Loucy (cell line): ENCODE data around the gene MUC20.
A peak's percentile ranks its signal among the peaks of the same experiment; 100 is the strongest.
"Not testable (repeated sequence)": the region's sequence is repeated elsewhere in the genome, so short reads cannot be mapped to it uniquely, and the experiment has no call there.

Experiments used
- H2AFZ ChIP-seq: fragments of 200-600 bp; sonication (generic); 2 replicates; pipeline ENCODE4 v1.6.0; 2016; ENCODE audit warnings: antibody characterized with exemption, mild to moderate bottlenecking, low read length, moderate library complexity
- H3F3A ChIP-seq: fragments of 200-600 bp; 2 replicates; pipeline ENCODE4 v1.6.0; 2016; ENCODE audit warnings: antibody characterized with exemption, low read depth, mild to moderate bottlenecking
- H3K27me3 ChIP-seq: fragments of 200-600 bp; sonication (generic); 2 replicates; pipeline ENCODE4 v1.6.1; 2014; ENCODE audit warnings: low read length, mild to moderate bottlenecking; ENCODE audit not compliant: insufficient read depth, poor library complexity, severe bottlenecking
- H3K36me3 ChIP-seq: fragments of 200-600 bp; sonication (generic); 2 replicates; pipeline ENCODE4 v1.6.1; 2016; ENCODE audit warnings: low read length; ENCODE audit not compliant: insufficient read depth
- H3K4me1 ChIP-seq: fragments of 200-600 bp; sonication (generic); 2 replicates; pipeline ENCODE4 v1.5.1; 2014; ENCODE audit warnings: low read length, mild to moderate bottlenecking; ENCODE audit not compliant: insufficient read depth, poor library complexity, severe bottlenecking
- H3K4me2 ChIP-seq: fragments of 200-600 bp; sonication (generic); 2 replicates; pipeline ENCODE4 v1.6.0; 2014; ENCODE audit warnings: antibody characterized with exemption, low read length, low read depth, mild to moderate bottlenecking; ENCODE audit not compliant: poor library complexity, severe bottlenecking
- H3K4me3 ChIP-seq: fragments of 200-600 bp; sonication (generic); 2 replicates; pipeline ENCODE4 v1.5.1; 2014; ENCODE audit warnings: low read length, mild to moderate bottlenecking, mixed read lengths; ENCODE audit not compliant: poor library complexity, severe bottlenecking
- H3K79me2 ChIP-seq: fragments of 200-600 bp; sonication (generic); 2 replicates; pipeline ENCODE4 v1.6.1; 2014; ENCODE audit warnings: low read length; ENCODE audit not compliant: insufficient read depth
- H3K9ac ChIP-seq: fragments of 200-600 bp; sonication (generic); 2 replicates; pipeline ENCODE4 v1.6.0; 2014; ENCODE audit warnings: mild to moderate bottlenecking, low read depth, low read length, moderate library complexity; ENCODE audit not compliant: poor library complexity, severe bottlenecking
- H3K9me2 ChIP-seq: fragments of 200-600 bp; sonication (generic); replicated peaks from 2 replicates; pipeline ENCODE4 v1.6.1; 2016; ENCODE audit warnings: low read depth, low read length, mixed read lengths
- H3K9me3 ChIP-seq: fragments of 200-600 bp; sonication (generic); 2 replicates; pipeline ENCODE4 v1.6.1; 2014; ENCODE audit warnings: mild to moderate bottlenecking, antibody characterized with exemption, low read length, low read depth; ENCODE audit not compliant: insufficient read depth
- H4K20me1 ChIP-seq: fragments of 200-600 bp; sonication (generic); 2 replicates; pipeline ENCODE4 v1.6.0; 2014; ENCODE audit warnings: antibody characterized with exemption, low read length, mild to moderate bottlenecking; ENCODE audit not compliant: insufficient read depth, poor library complexity, severe bottlenecking

The MUC20 gene

GRCh38 chr3:195682104-195682742 is 38.6 kb upstream of the MUC20 start:
- H3K4me3 ChIP-seq, H3K9me3 ChIP-seq, H3K4me2 ChIP-seq, H4K20me1 ChIP-seq, H2AFZ ChIP-seq, H3K27me3 ChIP-seq, H3K9me2 ChIP-seq: not testable (repeated sequence)
- Histone ChIP-seq H3F3A (peaks cover 10% of the 10 kb centered on the region), H3K4me1 (peaks cover 29% of the 10 kb centered on the region), H3K9ac (peak overlapping the region; percentile 72), H3K79me2 (peaks cover 35% of the 10 kb centered on the region), H3K36me3 (peaks cover 38% of the 10 kb centered on the region)

- H3K9me2 ChIP-seq, H3K4me3 ChIP-seq, H3K9me3 ChIP-seq, H4K20me1 ChIP-seq, H3K27me3 ChIP-seq, H2AFZ ChIP-seq: not testable (repeated sequence)
- peaks cover 10% of the 10 kb centered on the region for H3F3A ChIP-seq
- H3K79me2 ChIP-seq, result peaks cover 23% of the 10 kb centered on the region
- H3K4me1 ChIP-seq, result peaks cover 24% of the 10 kb centered on the region
- H3K36me3 ChIP-seq, result peaks cover 26% of the 10 kb centered on the region
- H3K4me2 ChIP-seq, result peak overlapping the region; percentile 48
- peak overlapping the region; percentile 72 for H3K9ac ChIP-seq
Observed at GRCh38 chr3:195683722-195684526, 36.9 kb upstream of the MUC20 start.

GRCh38 chr3:195684527-195685257 is 36.1 kb upstream of the MUC20 start:
- H3K4me3 ChIP-seq, H2AFZ ChIP-seq, H3K9me3 ChIP-seq, H4K20me1 ChIP-seq, H3K9me2 ChIP-seq, H3K27me3 ChIP-seq: not testable (repeated sequence)
- H3K9ac ChIP-seq, result peak overlapping the region; percentile 72
- H3K4me2 ChIP-seq, result peak overlapping the region; percentile 48
- peaks cover 24% of the 10 kb centered on the region for H3K4me1 ChIP-seq
- peaks cover 20% of the 10 kb centered on the region for H3K79me2 ChIP-seq
- H3K36me3 ChIP-seq, result peaks cover 34% of the 10 kb centered on the region
- H3F3A ChIP-seq, result peaks cover 10% of the 10 kb centered on the region

GRCh38 chr3:195686537-195687208 is 34.1 kb upstream of the MUC20 start:
- Histone ChIP-seq H3K79me2 (peaks cover 18% of the 10 kb centered on the region), H3K36me3 (peaks cover 41% of the 10 kb centered on the region), H3F3A (peaks cover 10% of the 10 kb centered on the region), H3K4me1 (peaks cover 24% of the 10 kb centered on the region)
- not testable (repeated sequence) for H3K9ac ChIP-seq, H3K27me3 ChIP-seq, H3K9me3 ChIP-seq, H3K4me3 ChIP-seq, H2AFZ ChIP-seq, H4K20me1 ChIP-seq, H3K9me2 ChIP-seq, H3K4me2 ChIP-seq

- H3K9me3 ChIP-seq, H3K4me3 ChIP-seq, H3K9ac ChIP-seq, H3K9me2 ChIP-seq, H2AFZ ChIP-seq, H3K27me3 ChIP-seq, H3K4me2 ChIP-seq: not testable (repeated sequence)
- Histone ChIP-seq H3F3A (peaks cover 10% of the 10 kb centered on the region), H4K20me1 (peaks cover 13% of the 10 kb centered on the region), H3K36me3 (peaks cover 45% of the 10 kb centered on the region), H3K4me1 (peaks cover 24% of the 10 kb centered on the region), H3K79me2 (peaks cover 18% of the 10 kb centered on the region)
Observed at GRCh38 chr3:195687209-195687760, 33.5 kb upstream of the MUC20 start.

- peaks cover 15% of the 10 kb centered on the region for H4K20me1 ChIP-seq
- H3K36me3 ChIP-seq, result peaks cover 51% of the 10 kb centered on the region
- H3K4me2 ChIP-seq, H3F3A ChIP-seq, H3K4me3 ChIP-seq, H3K9ac ChIP-seq, H2AFZ ChIP-seq, H3K9me2 ChIP-seq, H3K27me3 ChIP-seq, H3K9me3 ChIP-seq: not testable (repeated sequence)
- peaks cover 14% of the 10 kb centered on the region for H3K4me1 ChIP-seq
- H3K79me2 ChIP-seq, result peaks cover 12% of the 10 kb centered on the region
Observed at GRCh38 chr3:195688471-195689183, 32.2 kb upstream of the MUC20 start.
